WTC11 (cell line): Measurements from ENCODE around the gene SLCO4C1.

Experiments used
- ATF2 ChIP-seq: sonication (generic); formaldehyde crosslinking; IDR thresholded peaks from 2 replicates; pipeline ENCODE4 v1.8.1; 2022; ENCODE audit warnings: low read depth, missing genetic modification reagents, borderline replicate concordance
- ATF3 ChIP-seq: sonication (generic); formaldehyde crosslinking; conservative IDR thresholded peaks from 2 replicates; pipeline ENCODE4 v1.8.1; 2022; ENCODE audit warnings: mild to moderate bottlenecking, missing genetic modification reagents
- ATF6 ChIP-seq: sonication (generic); formaldehyde crosslinking; IDR thresholded peaks from 2 replicates; pipeline ENCODE4 v1.8.1; 2023; ENCODE audit warnings: mild to moderate bottlenecking, missing genetic modification reagents
- CTCF ChIP-seq: fragments of 200-600 bp; IDR thresholded peaks from 2 replicates; pipeline ENCODE4 v1.8.0; 2022; ENCODE audit warnings: antibody characterized with exemption
- E2F1 ChIP-seq: sonication (generic); formaldehyde crosslinking; IDR thresholded peaks from 2 replicates; pipeline ENCODE4 v1.8.0; 2022; ENCODE audit warnings: mild to moderate bottlenecking, missing genetic modification reagents
- E2F4 ChIP-seq: sonication (generic); formaldehyde crosslinking; IDR thresholded peaks from 2 replicates; pipeline ENCODE4 v1.8.1; 2022; ENCODE audit warnings: low read depth, mild to moderate bottlenecking, moderate library complexity, missing genetic modification reagents, borderline replicate concordance
- ESRRA ChIP-seq: sonication (generic); formaldehyde crosslinking; IDR thresholded peaks from 2 replicates; pipeline ENCODE4 v1.8.1; 2022; ENCODE audit warnings: mild to moderate bottlenecking, missing genetic modification reagents, borderline replicate concordance
- MLX ChIP-seq: sonication (generic); formaldehyde crosslinking; IDR thresholded peaks from 2 replicates; pipeline ENCODE4 v1.8.1; 2023; ENCODE audit warnings: mild to moderate bottlenecking, missing genetic modification reagents, moderate library complexity
- NFYB ChIP-seq: sonication (generic); formaldehyde crosslinking; conservative IDR thresholded peaks from 2 replicates; pipeline ENCODE4 v1.8.0; 2022; ENCODE audit warnings: low read depth, missing genetic modification reagents
- ZNF263 ChIP-seq: sonication (generic); formaldehyde crosslinking; IDR thresholded peaks from 2 replicates; pipeline ENCODE4 v1.8.1; 2022; ENCODE audit warnings: low read depth, mild to moderate bottlenecking, moderate library complexity, missing genetic modification reagents

GRCh38 chr5:102226321-102226720 is 69.8 kb downstream of the SLCO4C1 start:
- TF ChIP-seq CTCF (no peak), ESRRA (no peak), ZNF263 (CRISPR knock-in tag) (no peak), MLX (CRISPR knock-in tag) (no peak), E2F4 (CRISPR knock-in tag) (no peak), ATF2 (CRISPR knock-in tag) (no peak), ATF6 (no peak), E2F1 (CRISPR knock-in tag) (no peak), NFYB (CRISPR knock-in tag) (no peak), ATF3 (no peak)
